ENCODE data around the gene SCUBE2. TPM values are rescaled to one million over a fixed set of nuclear protein-coding genes. Genes with fewer than 3 reads are reported as not detected.

Gene SCUBE2
- total RNA-seq, 1 experiment from 2014 or later = 3.1 TPM

DNA sequence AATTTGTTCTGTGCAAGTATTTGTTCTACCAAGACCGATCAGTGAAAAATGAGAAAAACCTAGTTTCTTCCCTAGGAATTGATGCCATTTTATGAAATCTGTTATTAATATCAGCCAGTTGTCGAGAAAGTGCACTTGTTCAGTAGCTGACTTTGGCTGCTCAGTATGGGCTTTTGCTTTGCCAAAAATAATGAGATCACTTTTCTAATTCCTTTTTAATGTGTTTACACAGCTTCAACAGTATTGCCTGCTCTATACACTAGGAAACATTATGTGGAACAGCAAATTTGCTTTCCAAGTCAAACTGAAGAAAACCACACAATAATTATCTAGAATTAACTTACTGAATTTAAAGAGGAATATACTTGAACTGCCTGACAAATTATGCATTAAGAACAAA is 34.4 kb downstream of the SCUBE2 start:
- Mint-ChIP-seq H3K9me3 (ENCODE audit: unreplicated experiment) (no peaks in the 10 kb centered on the region), H3K36me3 (ENCODE audit: insufficient read depth, unreplicated experiment) (no peaks in the 10 kb centered on the region), H3K27me3 (ENCODE audit: insufficient read depth, unreplicated experiment) (no peaks in the 10 kb centered on the region), H3K27ac (ENCODE audit: unreplicated experiment) (no peak overlapping the region), H3K4me1 (ENCODE audit: low read depth, unreplicated experiment) (peaks cover 17% of the 10 kb centered on the region), H3K4me3 (ENCODE audit: unreplicated experiment) (no peak overlapping the region)
- BruUV-seq (replicated peaks) = no TSS peak
- no peaks in the 10 kb centered on the region for H3K9me3 ChIP-seq
- no peak overlapping the region for H3K4me3 ChIP-seq (ENCODE audit: low read depth, low read length)
- no peaks in the 10 kb centered on the region for H3K27me3 ChIP-seq (replicated peaks; ENCODE audit: control insufficient read depth, insufficient read depth, low read length)
- TF ChIP-seq CTCF (IDR thresholded peaks at IDR 0.05; ENCODE audit: insufficient read depth in 1 of 2, low read depth in 1 of 2, low read length in 1 of 2, severe bottlenecking in 1 of 2, unreplicated experiment in 1 of 2) = no peak
- DNase-seq = no peak
- ChIA-PET CTCF (no interaction called here), POLR2A (no interaction called here)
- intact Hi-C loops (cut with micrococcal nuclease; ENCODE audit: unreplicated experiment) = loop anchor here (5.0 kb wide), 1 partner anchor 80 kb away; no protein-coding TSS in a partner anchor
- no peaks in the 10 kb centered on the region for H3K36me3 ChIP-seq (ENCODE audit: control insufficient read depth, insufficient read depth, low read length)
- peaks cover 26% of the 10 kb centered on the region for H3K4me1 ChIP-seq

GRCh38 chr11:9056467-9056866 is 34.9 kb downstream of the SCUBE2 start:
- no peak for DNase-seq

GRCh38 chr11:9053316-9054035 is 37.9 kb downstream of the SCUBE2 start:
- Histone ChIP-seq H3K4me3 (ENCODE audit: low read depth, low read length) (no peak overlapping the region), H3K4me1 (peaks cover under 1% of the 10 kb centered on the region), H3K36me3 (ENCODE audit: control insufficient read depth, insufficient read depth, low read length) (no peaks in the 10 kb centered on the region), H3K27me3 (replicated peaks; ENCODE audit: control insufficient read depth, insufficient read depth, low read length) (no peaks in the 10 kb centered on the region), H3K9me3 (no peaks in the 10 kb centered on the region)
- Mint-ChIP-seq H3K27me3 (ENCODE audit: insufficient read depth, unreplicated experiment) (no peaks in the 10 kb centered on the region), H3K4me1 (ENCODE audit: low read depth, unreplicated experiment) (no peaks in the 10 kb centered on the region), H3K36me3 (ENCODE audit: insufficient read depth, unreplicated experiment) (no peaks in the 10 kb centered on the region), H3K4me3 (ENCODE audit: unreplicated experiment) (no peak overlapping the region), H3K27ac (ENCODE audit: unreplicated experiment) (no peak overlapping the region), H3K9me3 (ENCODE audit: unreplicated experiment) (no peaks in the 10 kb centered on the region)
- intact Hi-C loops (cut with micrococcal nuclease; ENCODE audit: unreplicated experiment) = no loop called here
- DNase-seq = no peak
- ChIA-PET CTCF (no interaction called here), POLR2A (no interaction called here)
- TF ChIP-seq CTCF (IDR thresholded peaks at IDR 0.05; ENCODE audit: insufficient read depth in 1 of 2, low read depth in 1 of 2, low read length in 1 of 2, severe bottlenecking in 1 of 2, unreplicated experiment in 1 of 2) = no peak
- BruUV-seq (replicated peaks) = no TSS peak

More at GRCh38 chr11:9056467-9056866, 34.9 kb downstream of the SCUBE2 start:
- POLR2A ChIA-PET = no interaction called here
- no peaks in the 10 kb centered on the region for H3K27me3 ChIP-seq (replicated peaks; ENCODE audit: control insufficient read depth, insufficient read depth, low read length)
- no TSS peak for BruUV-seq (replicated peaks)
- CTCF ChIA-PET = no interaction called here
- no peaks in the 10 kb centered on the region for H3K36me3 Mint-ChIP-seq (ENCODE audit: insufficient read depth, unreplicated experiment)
- peaks cover 26% of the 10 kb centered on the region for H3K4me1 ChIP-seq
- H3K27me3 Mint-ChIP-seq (ENCODE audit: insufficient read depth, unreplicated experiment) = no peaks in the 10 kb centered on the region
- peaks cover 17% of the 10 kb centered on the region for H3K4me1 Mint-ChIP-seq (ENCODE audit: low read depth, unreplicated experiment)
- no peak overlapping the region for H3K4me3 ChIP-seq (ENCODE audit: low read depth, low read length)
- H3K9me3 ChIP-seq = no peaks in the 10 kb centered on the region
- H3K36me3 ChIP-seq (ENCODE audit: control insufficient read depth, insufficient read depth, low read length) = no peaks in the 10 kb centered on the region
- no peak overlapping the region for H3K27ac Mint-ChIP-seq (ENCODE audit: unreplicated experiment)
- no peak overlapping the region for H3K4me3 Mint-ChIP-seq (ENCODE audit: unreplicated experiment)
- no peaks in the 10 kb centered on the region for H3K9me3 Mint-ChIP-seq (ENCODE audit: unreplicated experiment)
- TF ChIP-seq CTCF (IDR thresholded peaks at IDR 0.05; ENCODE audit: insufficient read depth in 1 of 2, low read depth in 1 of 2, low read length in 1 of 2, severe bottlenecking in 1 of 2, unreplicated experiment in 1 of 2) = no peak
- intact Hi-C loops (cut with micrococcal nuclease; ENCODE audit: unreplicated experiment) = loop anchor here (5.0 kb wide), 1 partner anchor 81 kb away; no protein-coding TSS in a partner anchor

Measured in Caco-2 (cell line).